Endometrial microvascular endothelial cells (primary cell): ENCODE measurements around the gene SUSD6. TPM values are rescaled to one million over a fixed set of nuclear protein-coding genes. Genes with fewer than 3 reads are reported as not detected.
"Not testable (repeated sequence)": the region's sequence is repeated elsewhere in the genome, so short reads cannot be mapped to it uniquely, and the experiment has no call there.

Experiments
- in situ Hi-C: cut with HindIII; loops from 2 replicates; pipeline ENCODE4 v1.10.0; 2017; ENCODE audit warnings: low sequenced_read_pairs, low pct_unique_long_range_greater_than_20kb; ENCODE audit errors: inconsistent ontology term
- total RNA-seq: library from RNA; depleted of rRNA; stranded (reverse); fragments of >200 nt; gene quantifications from one replicate; pipeline ENCODE4 v1.2.3, GENCODE V29; 2015; ENCODE audit errors: inconsistent ontology term

Gene SUSD6
- total RNA-seq, 1 donor from 2014 or later: 12.5 TPM

DNA sequence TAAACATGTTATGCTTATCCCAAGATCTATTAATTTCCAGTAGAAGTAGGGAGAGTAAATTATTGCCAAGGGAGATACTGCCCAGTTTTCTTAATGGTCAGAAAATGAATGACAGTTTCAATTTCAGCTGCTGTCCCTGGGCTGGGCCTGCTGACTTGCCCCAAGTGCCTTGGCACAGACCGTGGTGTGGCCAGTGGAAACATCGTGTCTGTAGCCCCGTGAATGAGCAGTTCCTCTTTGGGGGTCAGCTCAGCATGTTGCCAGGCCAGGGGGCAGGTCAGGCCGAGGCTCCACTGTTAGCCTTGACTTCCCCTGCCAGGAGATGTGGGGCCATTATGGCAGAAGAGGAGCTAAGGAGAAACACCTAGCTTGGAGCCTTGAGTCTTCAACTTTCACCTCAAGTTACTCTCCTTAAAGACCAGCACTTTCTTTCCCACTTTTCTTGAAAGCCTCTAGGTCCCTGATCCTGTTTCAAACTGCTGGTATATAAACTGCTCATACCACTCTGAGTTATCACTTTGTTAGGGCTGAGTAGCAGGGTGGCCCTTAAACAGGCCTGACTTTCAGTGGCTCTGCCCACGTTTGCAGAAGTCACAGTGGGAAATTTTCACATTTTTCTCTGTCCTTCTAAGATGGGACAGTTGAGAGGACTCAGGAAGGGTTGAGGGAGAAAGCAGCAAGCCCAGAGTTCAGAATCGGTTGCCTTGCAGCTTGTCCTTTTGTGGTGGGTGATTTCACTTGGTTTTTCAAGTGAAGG is 73.2 kb downstream of the SUSD6 start:
- in situ Hi-C loops: no loop called here

DNA sequence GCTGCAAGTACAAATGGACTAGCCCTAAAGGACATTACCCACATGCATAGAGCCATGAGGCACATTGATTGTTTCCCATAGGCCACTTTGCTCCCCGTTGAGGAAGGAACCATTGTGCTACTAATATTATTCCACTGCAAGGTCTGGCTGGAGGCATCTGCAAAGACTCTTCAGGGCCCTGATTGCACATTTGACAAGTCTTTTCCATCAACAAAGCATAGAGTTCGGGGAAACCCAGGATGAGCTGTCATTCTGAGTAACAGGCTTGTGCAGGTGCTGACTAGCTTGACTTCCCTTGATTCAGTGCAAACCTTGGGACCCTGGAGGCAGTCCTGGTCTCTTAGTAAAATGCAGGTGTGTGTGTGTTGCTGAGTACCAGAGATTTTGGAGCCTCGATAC is 73.8 kb downstream of the SUSD6 start:
- in situ Hi-C loops: no loop called here

DNA sequence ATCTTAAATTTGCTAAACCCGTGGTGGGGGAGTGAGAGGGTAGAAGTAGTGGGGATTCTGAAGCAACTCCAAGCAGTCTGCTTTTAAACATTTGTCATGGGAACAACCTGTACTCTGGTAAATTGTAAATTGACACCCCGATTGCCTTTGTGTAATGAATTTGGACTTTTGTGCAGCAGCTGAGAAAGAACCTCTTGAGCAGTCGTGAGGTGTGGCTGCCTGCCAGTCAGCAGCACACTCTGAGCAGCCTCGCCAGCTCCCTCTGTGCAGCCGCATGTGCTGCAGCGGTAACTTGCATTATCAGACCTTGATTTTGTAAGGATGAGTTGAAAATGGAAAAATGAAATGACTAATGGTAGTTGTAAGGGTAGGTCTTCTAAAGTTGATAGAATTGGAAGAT is 74.3 kb downstream of the SUSD6 start:
- in situ Hi-C loops: no loop called here

DNA sequence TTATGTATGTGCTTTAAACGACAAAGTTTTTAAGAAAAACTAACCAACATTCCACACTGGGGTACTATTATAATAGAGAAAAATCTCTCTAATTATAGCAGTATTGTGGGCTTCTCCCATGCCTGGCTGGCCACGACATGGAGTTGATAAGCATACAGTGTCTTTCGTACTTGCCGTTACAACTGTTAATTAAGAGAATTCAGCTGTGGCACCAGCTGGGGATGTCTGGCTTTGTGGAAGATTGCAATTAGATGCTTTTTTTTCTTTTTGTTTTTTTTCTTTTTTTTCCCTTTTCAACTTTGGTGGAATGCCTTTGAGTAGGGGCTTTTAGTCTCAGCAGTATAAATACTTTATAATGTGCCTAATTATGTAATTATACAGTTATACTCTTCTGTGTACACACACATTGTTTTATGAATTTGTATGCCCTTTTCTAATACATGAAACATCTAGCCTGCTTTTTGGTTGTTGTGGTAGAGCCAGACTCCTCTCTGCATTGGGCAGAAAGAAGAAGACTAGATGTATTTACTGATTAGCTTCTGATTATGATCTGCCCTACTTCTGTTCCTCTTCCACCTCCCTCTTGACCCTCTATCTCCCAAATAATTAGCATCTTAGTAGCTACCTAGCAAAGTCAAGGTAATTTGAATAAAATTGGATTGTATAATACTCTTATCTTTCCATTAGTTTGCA is 76.4 kb downstream of the SUSD6 start:
- in situ Hi-C loops: no loop called here

DNA sequence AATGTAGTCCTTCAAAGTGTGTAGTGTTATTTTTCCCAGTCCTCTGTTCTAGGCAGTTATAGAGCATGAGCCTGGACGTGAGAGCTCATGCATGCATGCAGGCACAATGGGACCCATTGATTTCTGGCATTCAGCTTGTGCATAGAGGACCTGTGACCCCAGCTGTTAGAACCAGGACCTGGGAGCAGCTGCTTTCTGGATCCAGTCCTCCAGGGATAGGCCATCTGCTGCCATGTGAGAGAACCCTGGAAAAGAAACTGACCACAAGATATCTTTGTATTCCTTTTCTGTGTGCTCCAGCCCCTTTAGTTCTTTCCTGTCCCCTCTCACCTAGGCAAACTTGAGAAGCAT is 76.9 kb downstream of the SUSD6 start:
- in situ Hi-C loops: no loop called here

DNA sequence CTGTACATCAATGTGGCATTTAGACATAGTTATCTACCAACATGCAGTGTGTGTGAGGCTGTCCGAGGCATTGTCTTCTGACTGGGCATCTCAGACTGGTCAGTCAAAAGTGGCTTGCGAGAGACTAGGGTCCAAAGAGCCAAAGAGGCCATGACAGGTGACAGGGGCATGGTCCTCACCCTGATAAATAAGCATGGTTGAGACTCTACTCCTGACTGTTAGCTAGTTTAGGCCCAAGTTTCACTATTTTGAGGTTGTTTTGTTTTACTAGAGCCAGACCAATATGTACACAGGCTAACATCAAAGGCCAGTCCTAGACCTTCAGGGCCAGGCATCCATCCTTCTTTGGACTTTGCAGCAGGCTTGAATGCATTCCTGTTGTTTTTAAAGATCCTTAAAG is 78.6 kb downstream of the SUSD6 start:
- in situ Hi-C loops: no loop called here

DNA sequence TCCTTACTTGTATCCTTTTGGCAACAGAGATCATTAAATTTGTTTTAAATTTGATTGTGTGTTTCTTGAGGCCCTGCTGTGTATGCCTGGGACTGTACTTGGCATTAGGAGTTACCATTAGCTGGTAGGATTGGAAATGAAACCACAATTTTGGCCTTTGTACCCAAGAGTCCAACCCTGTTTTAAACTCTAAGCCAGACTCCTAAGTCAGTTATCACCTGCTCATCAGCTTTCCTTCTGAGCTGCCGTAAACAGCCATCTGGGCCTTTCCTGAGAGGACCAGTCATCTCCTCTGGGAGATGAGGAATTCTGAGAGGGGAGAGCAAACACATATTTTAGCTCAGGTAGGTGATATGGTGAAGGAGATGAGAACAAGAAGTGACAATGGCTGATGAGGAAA is 81.2 kb downstream of the SUSD6 start:
- in situ Hi-C loops: no loop called here

DNA sequence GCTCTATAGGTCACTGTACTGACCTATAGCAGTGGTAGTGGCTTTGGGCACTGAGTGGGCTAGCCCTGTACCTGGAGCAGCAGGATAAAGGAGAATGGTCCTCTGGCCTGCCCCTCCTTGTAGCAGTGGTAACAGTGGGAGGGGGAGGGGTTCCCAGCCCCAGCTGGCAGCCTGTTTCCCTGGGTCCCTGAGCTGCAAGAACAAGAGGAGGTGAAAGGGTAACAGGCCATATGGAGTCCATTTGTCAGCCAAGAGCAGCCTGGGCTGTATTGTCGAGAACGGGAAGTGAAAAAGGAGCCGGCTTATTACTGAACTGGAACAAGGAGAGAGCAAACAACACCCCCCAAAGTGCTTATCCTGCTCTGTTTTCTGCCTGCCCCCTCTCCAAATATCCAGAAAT is 81.7 kb downstream of the SUSD6 start:
- in situ Hi-C loops: no loop called here

DNA sequence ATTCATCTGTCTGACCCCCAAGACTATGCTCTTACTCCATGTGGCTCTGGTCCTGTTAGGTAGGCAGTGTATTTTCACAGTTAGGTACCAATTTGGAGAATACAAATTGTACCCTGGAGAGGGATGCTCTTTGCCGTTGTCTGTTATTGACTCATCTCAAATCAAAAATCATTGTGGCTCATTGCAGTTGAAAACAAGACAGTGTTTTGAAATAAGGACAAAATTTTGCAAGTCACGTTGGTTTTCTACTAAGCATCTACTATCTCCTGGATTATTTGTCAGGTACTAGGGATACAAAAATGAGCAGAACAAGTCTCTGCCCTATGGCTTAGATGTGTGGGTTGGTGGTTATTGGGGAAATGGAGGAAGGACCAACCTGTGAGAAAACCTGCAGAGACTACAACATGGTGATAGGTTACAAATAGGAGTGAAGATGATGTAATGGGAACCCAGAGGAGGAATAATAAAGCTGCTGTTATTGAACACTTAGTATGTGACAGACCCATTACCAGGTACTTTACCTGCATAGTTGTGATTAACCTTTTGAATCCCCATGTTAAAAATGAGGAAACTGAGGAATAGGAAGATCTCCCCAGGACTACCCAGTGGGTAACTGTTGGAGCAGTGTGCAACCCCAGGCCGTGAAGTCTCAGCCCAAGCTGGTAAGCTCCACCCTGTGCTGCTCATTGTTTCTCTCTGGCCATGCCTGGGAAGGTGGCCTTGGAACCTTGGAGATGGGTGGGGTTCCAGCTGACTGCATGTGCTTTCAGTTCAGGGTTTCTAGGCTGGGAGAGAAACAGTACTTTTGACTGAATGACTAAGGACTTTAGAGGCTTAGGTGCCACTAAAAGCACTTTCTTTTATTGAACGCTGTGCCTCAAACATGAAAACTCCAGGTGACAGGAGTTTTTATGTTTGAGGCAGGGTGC is 82.7 kb downstream of the SUSD6 start:
- in situ Hi-C loops: no loop called here

DNA sequence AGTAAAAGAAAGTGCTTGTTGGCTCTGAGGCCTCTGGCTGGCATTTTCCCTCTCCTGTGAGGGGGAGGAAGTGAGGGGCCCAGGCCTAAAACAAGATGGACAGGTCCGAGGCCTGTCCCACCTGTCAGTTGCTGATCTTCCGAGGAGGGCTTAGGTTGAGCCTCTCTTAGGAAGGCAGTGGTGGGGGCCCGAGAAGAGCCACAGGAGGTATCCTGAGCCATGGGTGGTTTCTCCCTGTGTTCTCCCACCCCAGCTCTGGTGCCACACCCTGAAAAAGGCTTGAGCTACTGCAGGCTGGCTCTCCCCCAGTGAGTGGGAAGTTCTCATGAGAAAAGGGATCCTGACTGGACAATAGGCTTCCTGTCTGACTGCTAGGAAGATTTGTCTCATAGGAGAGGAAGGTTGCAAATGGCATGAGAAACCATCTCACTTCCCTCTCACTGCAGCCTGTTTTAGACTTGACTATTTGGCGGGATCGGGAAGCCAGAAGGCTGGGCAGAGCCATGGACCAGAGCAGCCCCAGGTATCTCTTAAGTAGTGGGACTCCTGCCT is 83.4 kb downstream of the SUSD6 start:
- in situ Hi-C loops: no loop called here

DNA sequence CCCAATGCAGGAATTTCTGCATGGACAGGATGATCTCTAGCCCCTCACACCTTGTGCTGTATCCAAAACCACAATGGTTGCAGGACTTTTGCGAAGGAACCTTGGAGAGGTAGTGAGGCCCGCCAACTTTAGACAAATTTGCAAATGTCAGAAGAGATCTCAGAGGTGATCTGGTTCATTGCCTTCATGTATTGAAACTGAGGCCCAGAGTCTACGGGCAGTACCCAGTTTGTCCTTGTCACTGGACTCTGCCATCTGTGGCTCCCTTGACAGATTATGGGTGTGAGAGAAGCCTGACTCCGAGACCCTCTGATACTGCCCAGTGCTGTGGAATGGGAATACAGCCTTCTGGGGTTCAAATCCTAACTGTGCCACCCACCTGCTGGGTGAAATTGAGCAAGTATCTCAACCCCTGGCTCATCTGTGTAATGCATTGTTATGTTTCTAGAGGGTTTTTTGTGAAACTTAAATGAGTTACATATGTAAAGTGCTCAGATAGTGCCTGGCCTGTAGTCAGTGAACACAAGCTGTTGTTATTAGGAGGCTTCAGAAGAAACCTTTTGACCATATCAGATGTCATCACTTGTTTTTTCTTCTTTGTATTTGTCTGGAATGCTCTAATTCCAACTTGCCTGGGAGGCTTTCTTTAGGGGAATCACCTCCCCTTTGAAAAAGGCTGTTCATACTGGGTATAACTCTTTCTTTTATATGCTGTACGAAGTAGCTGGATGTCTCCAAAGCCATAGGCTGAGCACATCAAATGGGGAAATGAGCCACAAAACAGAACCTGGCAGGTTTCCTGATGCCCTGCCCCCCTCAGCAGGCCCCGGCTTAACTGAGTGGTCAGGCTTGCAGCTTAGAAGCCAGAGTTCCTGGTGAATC is 84.2 kb downstream of the SUSD6 start:
- in situ Hi-C loops: no loop called here

DNA sequence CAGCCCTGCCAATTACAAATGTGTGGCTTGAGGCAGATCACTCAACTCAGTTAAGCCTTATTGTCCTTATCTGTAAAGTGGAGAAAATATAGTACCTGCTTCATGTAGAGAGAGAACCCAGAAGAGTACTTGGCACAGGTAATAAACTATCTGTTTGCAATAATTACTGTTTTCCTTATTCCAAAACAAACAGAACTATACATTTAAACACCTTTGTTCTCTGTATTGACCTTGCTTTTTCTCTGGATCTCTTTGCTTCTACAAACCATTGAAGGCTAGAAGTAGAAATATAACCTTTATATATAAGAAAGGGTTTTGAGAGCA is 84.8 kb downstream of the SUSD6 start:
- in situ Hi-C loops: no loop called here

DNA sequence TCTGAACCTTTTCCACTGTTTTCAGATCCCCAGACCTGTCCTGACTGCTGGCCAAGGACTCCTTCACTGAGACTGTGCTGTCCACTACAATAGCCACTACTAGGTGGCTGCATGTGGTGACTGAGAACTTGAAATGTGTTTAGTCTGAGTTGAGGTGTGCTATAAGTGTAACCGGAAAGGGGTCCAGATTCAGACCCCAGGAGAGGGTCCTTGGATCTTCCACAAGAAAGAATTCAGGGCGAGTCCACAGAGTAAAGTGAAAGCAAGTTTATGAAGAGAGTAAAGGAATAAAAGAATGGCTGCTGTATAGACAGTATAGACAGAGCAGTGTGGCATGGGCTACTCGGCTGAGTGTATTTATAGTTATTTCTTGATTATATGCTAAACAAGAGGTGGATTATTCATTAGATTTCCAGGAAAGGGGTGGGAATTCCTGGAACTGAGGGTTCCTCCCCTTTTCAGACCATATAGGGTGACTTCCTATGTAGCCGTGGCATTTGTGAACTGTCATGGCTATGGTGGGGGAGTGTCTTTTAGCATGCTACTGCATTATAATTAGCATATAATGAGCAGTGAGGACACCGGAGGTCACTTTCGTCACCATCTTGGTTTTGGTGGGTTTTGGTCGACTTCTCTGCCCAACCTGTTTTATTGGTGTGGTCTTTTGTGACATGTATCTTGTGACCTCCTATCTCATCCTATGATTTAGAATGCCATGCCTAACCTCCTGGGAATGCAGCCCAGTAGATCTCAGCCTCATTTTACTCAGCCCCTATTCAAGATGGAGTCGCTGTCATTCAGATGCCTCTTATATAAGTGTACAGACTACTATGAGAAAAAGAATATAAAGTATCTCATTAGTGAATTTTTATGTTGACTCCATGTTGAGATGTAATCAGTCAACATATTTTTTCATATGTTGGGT is 85.5 kb downstream of the SUSD6 start:
- in situ Hi-C loops: no loop called here

DNA sequence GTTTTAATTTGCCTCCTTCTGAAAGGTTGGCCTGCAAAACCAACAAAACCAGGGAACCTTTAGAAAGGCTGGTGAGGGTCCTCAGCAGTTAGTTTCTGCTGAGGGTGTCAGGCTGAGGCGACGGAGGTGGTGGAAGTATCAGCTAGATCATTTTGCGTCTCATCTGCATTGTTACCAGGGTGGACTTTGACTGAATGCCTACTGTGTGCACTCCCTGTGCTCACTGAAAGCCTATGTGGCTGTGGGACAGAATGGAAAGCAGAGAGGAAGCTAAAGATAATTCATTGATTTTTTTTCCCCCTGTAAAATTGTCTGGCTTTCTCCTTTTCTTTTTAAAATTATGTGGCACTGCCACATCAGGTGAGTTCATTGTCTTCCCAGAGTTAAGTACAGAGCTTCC is 87.2 kb downstream of the SUSD6 start:
- in situ Hi-C loops: no loop called here

DNA sequence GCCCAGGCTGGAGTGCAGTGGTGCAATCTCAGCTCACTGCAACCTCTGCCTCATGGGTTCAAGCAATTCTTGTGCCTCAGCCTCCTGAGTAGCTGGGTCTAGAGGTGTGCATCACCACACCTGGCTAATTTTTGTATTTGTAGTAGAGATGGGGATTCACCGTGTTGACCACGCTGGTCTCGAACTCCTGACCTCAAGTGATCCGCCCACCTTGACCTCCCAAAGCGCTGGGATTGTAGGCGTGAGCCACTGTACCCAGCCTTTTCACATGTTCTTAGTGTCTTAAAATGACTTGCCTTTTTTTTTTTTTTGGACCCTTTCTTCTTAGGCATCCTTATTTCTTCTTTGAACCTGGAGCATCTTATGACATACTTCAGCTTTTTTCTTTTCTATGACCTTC is 87.8 kb downstream of the SUSD6 start:
- in situ Hi-C loops: not testable (repeated sequence)

DNA sequence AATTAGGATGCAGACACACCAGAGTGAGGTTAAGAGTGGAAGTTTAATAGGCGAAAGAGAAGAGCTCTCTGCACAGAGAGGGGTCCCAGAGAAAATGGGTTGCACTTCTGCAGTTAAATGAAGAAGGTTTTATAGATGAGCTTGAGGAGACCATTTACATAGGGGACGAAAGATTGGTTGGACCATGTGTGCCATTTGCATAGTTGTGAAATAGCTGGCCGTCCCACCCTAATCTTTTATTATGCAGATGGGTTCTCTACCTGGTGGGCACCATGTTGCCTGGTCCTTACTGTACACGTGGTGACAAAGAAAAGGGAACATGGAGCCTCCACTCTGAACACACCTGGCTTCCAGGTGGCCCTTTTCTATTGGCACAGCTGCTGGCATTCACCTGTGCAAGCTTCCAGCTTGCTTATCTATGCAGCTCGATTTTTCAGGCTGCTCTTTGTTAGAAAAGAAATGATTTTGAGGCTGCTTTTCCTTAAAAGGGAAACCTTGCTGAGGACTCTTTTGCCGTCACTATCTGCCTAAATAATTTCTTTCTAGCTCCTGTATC is 88.4 kb downstream of the SUSD6 start:
- in situ Hi-C loops: no loop called here

DNA sequence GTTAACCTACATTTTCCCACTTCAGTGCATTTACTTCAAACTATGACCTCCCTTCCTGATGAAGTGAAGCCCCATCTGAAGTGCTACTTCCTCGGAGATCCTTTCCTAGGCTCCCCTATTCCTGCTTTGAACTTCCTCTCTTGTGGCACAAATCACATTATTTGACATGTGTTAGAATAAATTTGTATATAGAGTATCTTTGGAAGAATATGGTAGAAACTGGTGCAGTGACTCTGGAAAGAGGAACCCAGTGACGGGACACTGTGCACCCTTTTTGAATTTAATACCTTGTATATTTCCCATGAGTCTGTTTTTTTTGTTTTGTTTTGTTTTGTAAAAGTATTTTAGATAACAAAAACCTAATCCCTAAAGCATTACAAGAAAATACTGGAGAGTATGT is 89.2 kb downstream of the SUSD6 start:
- in situ Hi-C loops: no loop called here
